ENCODE measurements around the gene S100A14.

DNA sequence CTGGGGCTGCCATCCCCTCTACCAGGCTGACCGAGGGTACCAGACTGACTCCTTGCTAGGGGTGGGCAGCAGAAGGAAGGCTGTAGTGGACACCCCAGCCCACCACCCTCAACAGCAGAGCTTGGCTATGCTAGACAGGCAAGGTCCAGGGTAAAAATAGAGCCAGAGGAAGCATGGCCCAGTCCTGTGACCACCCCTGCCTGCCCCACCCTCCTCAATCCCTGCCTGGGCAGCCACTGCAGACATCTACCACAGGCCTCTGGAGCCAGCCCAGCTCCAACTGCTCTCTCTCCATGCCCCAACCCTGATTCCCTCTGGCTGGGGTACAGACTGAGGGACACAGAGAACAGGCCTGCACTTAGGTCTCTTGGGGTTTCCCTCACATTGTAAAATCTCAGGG is 13.8 kb upstream of the S100A14 start:
- TF ChIP-seq, protein P1, sequence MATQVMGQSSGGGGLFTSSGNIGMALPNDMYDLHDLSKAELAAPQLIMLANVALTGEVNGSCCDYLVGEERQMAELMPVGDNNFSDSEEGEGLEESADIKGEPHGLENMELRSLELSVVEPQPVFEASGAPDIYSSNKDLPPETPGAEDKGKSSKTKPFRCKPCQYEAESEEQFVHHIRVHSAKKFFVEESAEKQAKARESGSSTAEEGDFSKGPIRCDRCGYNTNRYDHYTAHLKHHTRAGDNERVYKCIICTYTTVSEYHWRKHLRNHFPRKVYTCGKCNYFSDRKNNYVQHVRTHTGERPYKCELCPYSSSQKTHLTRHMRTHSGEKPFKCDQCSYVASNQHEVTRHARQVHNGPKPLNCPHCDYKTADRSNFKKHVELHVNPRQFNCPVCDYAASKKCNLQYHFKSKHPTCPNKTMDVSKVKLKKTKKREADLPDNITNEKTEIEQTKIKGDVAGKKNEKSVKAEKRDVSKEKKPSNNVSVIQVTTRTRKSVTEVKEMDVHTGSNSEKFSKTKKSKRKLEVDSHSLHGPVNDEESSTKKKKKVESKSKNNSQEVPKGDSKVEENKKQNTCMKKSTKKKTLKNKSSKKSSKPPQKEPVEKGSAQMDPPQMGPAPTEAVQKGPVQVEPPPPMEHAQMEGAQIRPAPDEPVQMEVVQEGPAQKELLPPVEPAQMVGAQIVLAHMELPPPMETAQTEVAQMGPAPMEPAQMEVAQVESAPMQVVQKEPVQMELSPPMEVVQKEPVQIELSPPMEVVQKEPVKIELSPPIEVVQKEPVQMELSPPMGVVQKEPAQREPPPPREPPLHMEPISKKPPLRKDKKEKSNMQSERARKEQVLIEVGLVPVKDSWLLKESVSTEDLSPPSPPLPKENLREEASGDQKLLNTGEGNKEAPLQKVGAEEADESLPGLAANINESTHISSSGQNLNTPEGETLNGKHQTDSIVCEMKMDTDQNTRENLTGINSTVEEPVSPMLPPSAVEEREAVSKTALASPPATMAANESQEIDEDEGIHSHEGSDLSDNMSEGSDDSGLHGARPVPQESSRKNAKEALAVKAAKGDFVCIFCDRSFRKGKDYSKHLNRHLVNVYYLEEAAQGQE (IDR thresholded peaks at IDR 0.05; ENCODE audit: insufficient replicate concordance, low read depth): no peak
- TF ChIP-seq, protein P2, sequence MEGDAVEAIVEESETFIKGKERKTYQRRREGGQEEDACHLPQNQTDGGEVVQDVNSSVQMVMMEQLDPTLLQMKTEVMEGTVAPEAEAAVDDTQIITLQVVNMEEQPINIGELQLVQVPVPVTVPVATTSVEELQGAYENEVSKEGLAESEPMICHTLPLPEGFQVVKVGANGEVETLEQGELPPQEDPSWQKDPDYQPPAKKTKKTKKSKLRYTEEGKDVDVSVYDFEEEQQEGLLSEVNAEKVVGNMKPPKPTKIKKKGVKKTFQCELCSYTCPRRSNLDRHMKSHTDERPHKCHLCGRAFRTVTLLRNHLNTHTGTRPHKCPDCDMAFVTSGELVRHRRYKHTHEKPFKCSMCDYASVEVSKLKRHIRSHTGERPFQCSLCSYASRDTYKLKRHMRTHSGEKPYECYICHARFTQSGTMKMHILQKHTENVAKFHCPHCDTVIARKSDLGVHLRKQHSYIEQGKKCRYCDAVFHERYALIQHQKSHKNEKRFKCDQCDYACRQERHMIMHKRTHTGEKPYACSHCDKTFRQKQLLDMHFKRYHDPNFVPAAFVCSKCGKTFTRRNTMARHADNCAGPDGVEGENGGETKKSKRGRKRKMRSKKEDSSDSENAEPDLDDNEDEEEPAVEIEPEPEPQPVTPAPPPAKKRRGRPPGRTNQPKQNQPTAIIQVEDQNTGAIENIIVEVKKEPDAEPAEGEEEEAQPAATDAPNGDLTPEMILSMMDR (IDR thresholded peaks at IDR 0.05; ENCODE audit: insufficient read depth, low read length): no peak
